HCT116 (cell line): Measurements from ENCODE around the gene ZNF516. TPM values are rescaled to one million over a fixed set of nuclear protein-coding genes. Genes with fewer than 3 reads are reported as not detected.

ENCODE experiments used
- ATAC-seq: fragments of 200-7000 bp; cut with Tn5 transposase; 2 replicates; pipeline ENCODE4 v1.9.1; 2020; ENCODE audit warnings: mild to moderate bottlenecking, moderate library complexity
- BruUV-seq: library from RNA; stranded (reverse); fragments of 400-500 nt; replicated peaks from 2 replicates; lab custom pipeline; 2021; lab: Mats Ljungman, UMichigan
- CTCF ChIA-PET: fragments of 300-600 bp; sonication (Branson Sonifier 250); formaldehyde crosslinking; loops from one replicate; lab custom pipeline; 2021; ENCODE audit warnings: antibody characterized with exemption; lab: Charles Lee
- POLR2A ChIA-PET: fragments of 300-600, 350-600 bp; sonication (Branson Sonifier 250); formaldehyde crosslinking; loops from one replicate; lab custom pipeline; 2021; ENCODE audit warnings: antibody characterized with exemption; lab: Charles Lee
- RAD21 ChIA-PET, 2 experiments: fragments of 300-600 bp; sonication (Branson Sonifier 250); formaldehyde crosslinking; loops; one replicate each; lab custom pipeline; 2023; ENCODE audit warnings: low total read pairs in 2 of 2; ENCODE audit not compliant: uncharacterized antibody in 2 of 2, unreplicated experiment in 2 of 2, low non-redundant PET in 1 of 2; lab: Charles Lee
- DNase-seq: peaks from one replicate; pipeline ENCODE4 v3.0.0-alpha.2; 2010; ENCODE audit warnings: low read depth, low spot score
- H2AFZ ChIP-seq: fragments of 200-600 bp; shearing (Covaris generic), sonication (generic); 2 replicates; pipeline ENCODE4 v1.6.1; 2017; ENCODE audit warnings: low read depth, mixed run types, mixed read lengths, antibody characterized with exemption, low read length; ENCODE audit not compliant: poor library complexity, severe bottlenecking
- H3K27ac ChIP-seq: 2 replicates; pipeline ENCODE4 v1.5.1; 2012; ENCODE audit warnings: low read depth, low read length
- H3K27me3 ChIP-seq: fragments of 200-600 bp; sonication (generic); 2 replicates; pipeline ENCODE4 v1.6.1; 2016; ENCODE audit warnings: mixed run types, low read length, mixed read lengths; ENCODE audit not compliant: insufficient read depth
- H3K36me3 ChIP-seq, 2 experiments: fragments of 200-500 bp in 1 of 2; fragments of 200-600 bp in 1 of 2; sonication (Bioruptor generic) in 1 of 2; sonication (generic) in 1 of 2; 2 replicates each; pipeline versions ENCODE4 v1.5.1 to v1.6.1; 2014 to 2016; ENCODE audit warnings: low read length in 2 of 2, inconsistent platforms in 1 of 2, mixed read lengths in 1 of 2, mixed run types in 1 of 2; ENCODE audit not compliant: insufficient read depth in 2 of 2, control insufficient read depth in 1 of 2
- H3K4me1 ChIP-seq, 2 experiments: fragments of 200-600 bp in 1 of 2; sonication (generic) in 1 of 2; 2 replicates each; pipeline versions ENCODE4 v1.5.1 to v1.6.1; 2012 to 2017; ENCODE audit warnings: low read length in 2 of 2, inconsistent platforms in 1 of 2, mild to moderate bottlenecking in 1 of 2, mixed read lengths in 1 of 2, mixed run types in 1 of 2, moderate library complexity in 1 of 2; ENCODE audit not compliant: insufficient read depth in 2 of 2, control insufficient read depth in 1 of 2
- H3K4me2 ChIP-seq: fragments of 200-600 bp; sonication (generic); 2 replicates; pipeline ENCODE4 v1.6.1; 2017; ENCODE audit warnings: mixed run types, low read length, mixed read lengths
- H3K4me3 ChIP-seq, 2 experiments: fragments of 200-600 bp in 1 of 2; sonication (generic) in 1 of 2; replicated peaks in 1 of 2; 2 replicates each; pipeline ENCODE4 v1.5.1; 2011 to 2016; ENCODE audit warnings: low read length in 2 of 2, control low read depth in 1 of 2, low read depth in 1 of 2, mild to moderate bottlenecking in 1 of 2, mixed read lengths in 1 of 2, mixed run types in 1 of 2
- H3K79me2 ChIP-seq: fragments of 200-600 bp; sonication (generic); 2 replicates; pipeline ENCODE4 v1.6.1; 2017; ENCODE audit warnings: mild to moderate bottlenecking, mixed run types, low read length, moderate library complexity, mixed read lengths; ENCODE audit not compliant: insufficient read depth
- H3K9ac ChIP-seq: fragments of 200-600 bp; sonication (generic); 2 replicates; pipeline ENCODE4 v1.6.1; 2016; ENCODE audit warnings: low read length, mixed read lengths
- H3K9me2 ChIP-seq: fragments of 200-600 bp; sonication (generic), shearing (Covaris generic); 2 replicates; pipeline ENCODE4 v1.6.1; 2017; ENCODE audit warnings: mixed run types, mild to moderate bottlenecking, moderate library complexity; ENCODE audit not compliant: insufficient read depth
- H3K9me3 ChIP-seq, 2 experiments: fragments of 200-500 bp in 1 of 2; fragments of 200-600 bp in 1 of 2; sonication (Bioruptor generic) in 1 of 2; sonication (generic) in 1 of 2; 2 replicates each; pipeline ENCODE4 v1.6.1; 2014 to 2017; ENCODE audit warnings: low read length in 2 of 2, mixed read lengths in 2 of 2, inconsistent platforms in 1 of 2, low read depth in 1 of 2, mild to moderate bottlenecking in 1 of 2, mixed run types in 1 of 2, moderate library complexity in 1 of 2; ENCODE audit not compliant: control insufficient read depth in 1 of 2, insufficient read depth in 1 of 2
- H4K20me1 ChIP-seq: fragments of 200-600 bp; sonication (generic), shearing (Covaris generic); 2 replicates; pipeline ENCODE4 v1.6.1; 2017; ENCODE audit warnings: mixed run types, mild to moderate bottlenecking, moderate library complexity; ENCODE audit not compliant: insufficient read depth
- EZH2 ChIP-seq: fragments of 200-600 bp; sonication (generic); IDR thresholded peaks from 2 replicates; pipeline ENCODE4 v1.6.1; 2017; ENCODE audit warnings: antibody characterized with exemption, mixed run types
- EZH2phosphoT487 ChIP-seq: fragments of 200-600 bp; IDR thresholded peaks from 2 replicates; pipeline ENCODE4 v1.6.1; 2018; ENCODE audit warnings: antibody characterized with exemption, borderline replicate concordance
- FOSL1 ChIP-seq: IDR thresholded peaks from 2 replicates; pipeline ENCODE4 v1.6.1; 2012; ENCODE audit warnings: low read depth
- POLR2AphosphoS5 ChIP-seq: IDR thresholded peaks from 2 replicates; pipeline ENCODE4 v1.6.1; 2011; ENCODE audit warnings: mild to moderate bottlenecking, low read depth, low read length, moderate library complexity
- SIN3A ChIP-seq: IDR thresholded peaks from 2 replicates; pipeline ENCODE4 v1.6.1; 2012; ENCODE audit warnings: low read depth
- TCF7L2 ChIP-seq: IDR thresholded peaks from 2 replicates; pipeline ENCODE4 v1.7.0; 2011; ENCODE audit warnings: borderline replicate concordance, inconsistent platforms; ENCODE audit not compliant: insufficient read depth, insufficient read length; ENCODE audit errors: extremely low read depth
- ZNF274 ChIP-seq: fragments of 200-500 bp; sonication (Bioruptor generic); IDR thresholded peaks from 2 replicates; pipeline ENCODE4 v1.6.1; 2014; ENCODE audit warnings: mild to moderate bottlenecking, low read depth, low read length, inconsistent platforms
- intact Hi-C: fragments of 100-400 bp; cut with micrococcal nuclease; formaldehyde crosslinking; loops from 2 replicates; pipeline ENCODE4 v1.10.0; 2022
- total RNA-seq: library from RNA; stranded (reverse); gene quantifications from one replicate; pipeline ENCODE4 v1.2.1, GENCODE V29; 2021; ENCODE audit not compliant: unreplicated experiment
- TF ChIP-seq, protein P1 (sequence below): IDR thresholded peaks from 2 replicates; pipeline ENCODE4 v1.6.1; 2012
- TF ChIP-seq, protein P2 (sequence below), 3 experiments: fragments of 200-600 bp in 1 of 3; sonication (generic) in 1 of 3; IDR thresholded peaks in 2 of 3; conservative IDR thresholded peaks in 1 of 3; 2 replicates each; pipeline ENCODE4 v1.5.1; 2012 to 2017; ENCODE audit warnings: low read depth in 2 of 3, low read length in 2 of 3, antibody characterized with exemption in 1 of 3, borderline replicate concordance in 1 of 3, control low read depth in 1 of 3, mild to moderate bottlenecking in 1 of 3, mixed read lengths in 1 of 3, mixed run types in 1 of 3, moderate library complexity in 1 of 3; ENCODE audit not compliant: insufficient read depth in 1 of 3
- TF ChIP-seq, protein P3 (sequence below): IDR thresholded peaks from 2 replicates; pipeline ENCODE4 v1.6.1; 2012; ENCODE audit warnings: low read depth

ZNF516 gene
- total RNA-seq, 1 experiment from 2014 or later, result 32.0 TPM

DNA sequence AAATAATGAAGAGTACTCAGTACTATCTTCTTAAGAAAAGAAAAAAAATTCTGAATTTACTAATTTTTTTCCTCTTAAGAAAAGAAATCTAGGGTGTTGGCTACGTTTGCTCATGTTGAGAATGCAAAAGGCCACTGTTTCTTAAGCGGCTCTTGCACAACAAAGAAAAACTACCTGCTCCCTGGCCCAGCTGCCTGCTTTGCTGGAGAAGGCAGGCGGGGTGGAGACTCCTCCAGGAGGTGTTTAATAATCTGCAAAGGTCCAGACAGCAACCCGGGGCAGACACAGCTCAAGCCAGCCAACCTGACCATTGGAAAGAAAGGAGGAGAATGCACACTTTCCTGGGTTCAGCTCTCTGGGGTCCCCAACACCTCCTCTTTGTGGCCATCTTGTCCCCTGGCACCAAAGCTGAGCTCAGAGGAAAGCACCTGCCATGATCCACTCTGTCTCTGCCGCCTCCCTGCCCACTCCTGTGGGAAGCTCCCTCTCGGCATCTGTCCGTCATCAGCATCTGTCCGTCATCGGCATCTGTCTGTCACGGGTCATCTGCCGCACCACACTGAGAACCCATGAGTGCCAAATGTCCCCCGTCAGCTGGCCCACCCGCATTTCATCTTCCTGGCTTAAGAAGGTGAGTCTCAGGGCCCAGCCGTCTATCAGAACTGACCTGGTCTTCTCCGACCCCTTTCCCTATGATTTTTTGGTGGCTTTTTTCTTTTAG, 11.9 kb downstream of the ZNF516 start (continued):
- TF ChIP-seq, protein P1, sequence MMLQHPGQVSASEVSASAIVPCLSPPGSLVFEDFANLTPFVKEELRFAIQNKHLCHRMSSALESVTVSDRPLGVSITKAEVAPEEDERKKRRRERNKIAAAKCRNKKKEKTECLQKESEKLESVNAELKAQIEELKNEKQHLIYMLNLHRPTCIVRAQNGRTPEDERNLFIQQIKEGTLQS, result no peak
- TF ChIP-seq SIN3A, result no peak
- no peak for TF ChIP-seq FOSL1

DNA sequence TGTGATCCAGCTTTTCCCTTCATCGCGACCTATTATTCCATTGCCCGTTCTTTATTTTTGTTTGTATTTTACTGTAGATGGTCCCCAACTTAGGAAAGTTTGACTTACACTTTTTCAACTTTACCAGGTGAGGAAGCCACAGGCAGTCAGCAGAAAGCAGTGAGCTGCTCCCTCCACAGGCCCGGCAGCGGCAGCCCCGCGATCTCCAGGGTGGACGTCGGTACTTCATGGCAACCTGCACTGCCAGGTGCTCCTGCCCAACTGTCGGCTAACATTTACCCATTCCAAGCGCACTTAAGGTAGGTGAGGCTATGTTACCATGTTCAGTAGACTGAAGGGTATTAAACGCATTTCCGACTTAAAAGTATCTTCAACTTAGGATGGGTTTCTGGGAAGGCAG, 12.8 kb downstream of the ZNF516 start:
- ATAC-seq (no peak), DNase-seq (no peak)
- no peak overlapping the region for H3K4me3 ChIP-seq
- H3K9me3 ChIP-seq, result no peaks in the 10 kb centered on the region
- TF ChIP-seq EZH2 (no peak), EZH2phosphoT487 (no peak), POLR2AphosphoS5 (no peak), TCF7L2 (no peak), ZNF274 (no peak)
- TF ChIP-seq, protein P2, sequence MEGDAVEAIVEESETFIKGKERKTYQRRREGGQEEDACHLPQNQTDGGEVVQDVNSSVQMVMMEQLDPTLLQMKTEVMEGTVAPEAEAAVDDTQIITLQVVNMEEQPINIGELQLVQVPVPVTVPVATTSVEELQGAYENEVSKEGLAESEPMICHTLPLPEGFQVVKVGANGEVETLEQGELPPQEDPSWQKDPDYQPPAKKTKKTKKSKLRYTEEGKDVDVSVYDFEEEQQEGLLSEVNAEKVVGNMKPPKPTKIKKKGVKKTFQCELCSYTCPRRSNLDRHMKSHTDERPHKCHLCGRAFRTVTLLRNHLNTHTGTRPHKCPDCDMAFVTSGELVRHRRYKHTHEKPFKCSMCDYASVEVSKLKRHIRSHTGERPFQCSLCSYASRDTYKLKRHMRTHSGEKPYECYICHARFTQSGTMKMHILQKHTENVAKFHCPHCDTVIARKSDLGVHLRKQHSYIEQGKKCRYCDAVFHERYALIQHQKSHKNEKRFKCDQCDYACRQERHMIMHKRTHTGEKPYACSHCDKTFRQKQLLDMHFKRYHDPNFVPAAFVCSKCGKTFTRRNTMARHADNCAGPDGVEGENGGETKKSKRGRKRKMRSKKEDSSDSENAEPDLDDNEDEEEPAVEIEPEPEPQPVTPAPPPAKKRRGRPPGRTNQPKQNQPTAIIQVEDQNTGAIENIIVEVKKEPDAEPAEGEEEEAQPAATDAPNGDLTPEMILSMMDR (IDR thresholded peaks at IDR 0.05 in 2 of 3, conservative IDR thresholded peaks at IDR 0.05 in 1 of 3; ENCODE audit: borderline replicate concordance in 1 of 3, insufficient read depth in 1 of 3, low read depth in 2 of 3, low read length in 2 of 3), result no peak
- TF ChIP-seq, protein P3, sequence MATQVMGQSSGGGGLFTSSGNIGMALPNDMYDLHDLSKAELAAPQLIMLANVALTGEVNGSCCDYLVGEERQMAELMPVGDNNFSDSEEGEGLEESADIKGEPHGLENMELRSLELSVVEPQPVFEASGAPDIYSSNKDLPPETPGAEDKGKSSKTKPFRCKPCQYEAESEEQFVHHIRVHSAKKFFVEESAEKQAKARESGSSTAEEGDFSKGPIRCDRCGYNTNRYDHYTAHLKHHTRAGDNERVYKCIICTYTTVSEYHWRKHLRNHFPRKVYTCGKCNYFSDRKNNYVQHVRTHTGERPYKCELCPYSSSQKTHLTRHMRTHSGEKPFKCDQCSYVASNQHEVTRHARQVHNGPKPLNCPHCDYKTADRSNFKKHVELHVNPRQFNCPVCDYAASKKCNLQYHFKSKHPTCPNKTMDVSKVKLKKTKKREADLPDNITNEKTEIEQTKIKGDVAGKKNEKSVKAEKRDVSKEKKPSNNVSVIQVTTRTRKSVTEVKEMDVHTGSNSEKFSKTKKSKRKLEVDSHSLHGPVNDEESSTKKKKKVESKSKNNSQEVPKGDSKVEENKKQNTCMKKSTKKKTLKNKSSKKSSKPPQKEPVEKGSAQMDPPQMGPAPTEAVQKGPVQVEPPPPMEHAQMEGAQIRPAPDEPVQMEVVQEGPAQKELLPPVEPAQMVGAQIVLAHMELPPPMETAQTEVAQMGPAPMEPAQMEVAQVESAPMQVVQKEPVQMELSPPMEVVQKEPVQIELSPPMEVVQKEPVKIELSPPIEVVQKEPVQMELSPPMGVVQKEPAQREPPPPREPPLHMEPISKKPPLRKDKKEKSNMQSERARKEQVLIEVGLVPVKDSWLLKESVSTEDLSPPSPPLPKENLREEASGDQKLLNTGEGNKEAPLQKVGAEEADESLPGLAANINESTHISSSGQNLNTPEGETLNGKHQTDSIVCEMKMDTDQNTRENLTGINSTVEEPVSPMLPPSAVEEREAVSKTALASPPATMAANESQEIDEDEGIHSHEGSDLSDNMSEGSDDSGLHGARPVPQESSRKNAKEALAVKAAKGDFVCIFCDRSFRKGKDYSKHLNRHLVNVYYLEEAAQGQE, result no peak
- H3K4me1 ChIP-seq, result peaks cover 8 to 9% of the 10 kb centered on the region in 2 experiments; a peak in 3 of 4 replicates
- peaks cover 10% of the 10 kb centered on the region for H3K79me2 ChIP-seq
- no peaks in the 10 kb centered on the region for H3K9me2 ChIP-seq
- no peaks in the 10 kb centered on the region for H3K36me3 ChIP-seq
- no TSS peak for BruUV-seq
- ChIA-PET CTCF (no interaction called here), POLR2A (interaction anchor here (2.5 kb wide), 1 partner anchor 11 kb away, joined by 8 read pairs; no protein-coding TSS in a partner anchor), RAD21 (no interaction called here)
- intact Hi-C loops, result loop anchor here (1.0 kb wide), 1 partner anchor 12 kb away; no protein-coding TSS in a partner anchor
- no peak overlapping the region for H3K27ac ChIP-seq
- no peak overlapping the region for H2AFZ ChIP-seq
- H3K9ac ChIP-seq, result no peak overlapping the region
- H4K20me1 ChIP-seq, result no peaks in the 10 kb centered on the region
- no peak overlapping the region for H3K4me2 ChIP-seq
- no peaks in the 10 kb centered on the region for H3K27me3 ChIP-seq
